Measurements from ENCODE around the gene P2RY1.
"Not testable (repeated sequence)": the region's sequence is repeated elsewhere in the genome, so short reads cannot be mapped to it uniquely, and the experiment has no call there.

Gene P2RY1

GRCh38 chr3:152836269-152836668 lies 1.3 kb downstream of the P2RY1 start:
- no peak for DNase-seq (ENCODE audit: low read depth in 4 of 4, low spot score in 1 of 4)

- no peak for DNase-seq (ENCODE audit: low read depth in 4 of 4, low spot score in 1 of 4)
These were observed 4.6 kb downstream of the P2RY1 start for GRCh38 chr3:152839511-152839910.

GRCh38 chr3:152841131-152841530 lies 6.2 kb downstream of the P2RY1 start:
- DNase-seq (ENCODE audit: low read depth in 4 of 4, low spot score in 1 of 4), result no peak

- DNase-seq (ENCODE audit: low read depth in 4 of 4, low spot score in 1 of 4), result no peak
These were observed 7.5 kb downstream of the P2RY1 start for GRCh38 chr3:152842413-152842812.

GRCh38 chr3:152843955-152844354 lies 9.0 kb downstream of the P2RY1 start:
- DNase-seq (ENCODE audit: low read depth in 4 of 4, low spot score in 1 of 4), result no peak

- not testable (repeated sequence) for DNase-seq (ENCODE audit: low read depth in 4 of 4, low spot score in 1 of 4)
These were observed 11.8 kb downstream of the P2RY1 start for GRCh38 chr3:152846572-152847202.

GRCh38 chr3:152847599-152847998 lies 12.7 kb downstream of the P2RY1 start:
- not testable (repeated sequence) for DNase-seq (ENCODE audit: low read depth in 4 of 4, low spot score in 1 of 4)

GRCh38 chr3:152849996-152850578 lies 15.2 kb downstream of the P2RY1 start:
- DNase-seq (ENCODE audit: low read depth in 4 of 4, low spot score in 1 of 4), result no peak

GRCh38 chr3:152853196-152853595 lies 18.3 kb downstream of the P2RY1 start:
- no peak for DNase-seq (ENCODE audit: low read depth in 4 of 4, low spot score in 1 of 4)

- DNase-seq (ENCODE audit: low read depth in 4 of 4, low spot score in 1 of 4), result no peak
These were observed 22.2 kb downstream of the P2RY1 start for GRCh38 chr3:152857082-152857481.

GRCh38 chr3:152858170-152858800 lies 23.4 kb downstream of the P2RY1 start:
- DNase-seq (ENCODE audit: low read depth in 4 of 4, low spot score in 1 of 4), result no peak

- DNase-seq (ENCODE audit: low read depth in 4 of 4, low spot score in 1 of 4), result no peak
These were observed 25.8 kb downstream of the P2RY1 start for GRCh38 chr3:152860736-152861135.

GRCh38 chr3:152865668-152866245 lies 30.8 kb downstream of the P2RY1 start:
- DNase-seq (ENCODE audit: low read depth in 4 of 4, low spot score in 1 of 4), result no peak

GRCh38 chr3:152870027-152870426 lies 35.1 kb downstream of the P2RY1 start:
- DNase-seq (ENCODE audit: low read depth in 4 of 4, low spot score in 1 of 4), result no peak

GRCh38 chr3:152873314-152873713 lies 38.4 kb downstream of the P2RY1 start:
- not testable (repeated sequence) for DNase-seq (ENCODE audit: low read depth in 4 of 4, low spot score in 1 of 4)

- no peak for DNase-seq (ENCODE audit: low read depth in 4 of 4, low spot score in 1 of 4)
These were observed 40.2 kb downstream of the P2RY1 start for GRCh38 chr3:152874896-152875749.

- DNase-seq (ENCODE audit: low read depth in 4 of 4, low spot score in 1 of 4), result no peak
These were observed 44.3 kb downstream of the P2RY1 start for GRCh38 chr3:152879130-152879789.

GRCh38 chr3:152879790-152880174 lies 44.9 kb downstream of the P2RY1 start:
- DNase-seq (ENCODE audit: low read depth in 4 of 4, low spot score in 1 of 4), result no peak

- no peak for DNase-seq (ENCODE audit: low read depth in 4 of 4, low spot score in 1 of 4)
These were observed 50.1 kb downstream of the P2RY1 start for GRCh38 chr3:152885076-152885475.
